Loucy (cell line): ENCODE measurements around the gene C1QC.

Source experiments
- EZH2phosphoT487 ChIP-seq: fragments of 200-600 bp; IDR thresholded peaks from 2 replicates; pipeline ENCODE4 v1.6.1; 2018; ENCODE audit warnings: antibody characterized with exemption, mild to moderate bottlenecking, moderate library complexity, borderline replicate concordance
- TF ChIP-seq, protein P1 (sequence below): fragments of 200-600 bp; sonication (generic); conservative IDR thresholded peaks from 2 replicates; pipeline ENCODE4 v1.5.1; 2014; ENCODE audit warnings: mild to moderate bottlenecking, antibody characterized with exemption, low read length

DNA sequence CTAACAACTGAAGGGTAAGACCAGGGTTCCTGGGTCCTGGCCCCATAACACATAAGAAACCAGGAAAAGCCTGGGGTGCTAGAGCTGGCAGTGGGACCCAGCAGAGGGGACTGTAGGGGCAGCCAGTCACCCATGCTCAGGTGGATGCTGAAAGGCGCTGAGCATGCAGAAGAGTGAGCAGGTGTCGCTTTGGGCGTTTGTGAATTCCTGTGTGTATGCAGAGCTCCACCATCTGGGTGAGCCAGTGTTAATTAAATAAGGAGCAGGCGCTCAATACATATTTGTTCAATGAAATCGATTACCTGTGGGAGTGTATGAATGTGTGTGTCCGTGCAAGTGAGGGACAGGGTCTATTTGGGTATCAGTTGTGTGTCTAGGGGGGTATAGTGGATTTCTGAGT lies 6.5 kb upstream of the C1QC start:
- TF ChIP-seq, protein P1, sequence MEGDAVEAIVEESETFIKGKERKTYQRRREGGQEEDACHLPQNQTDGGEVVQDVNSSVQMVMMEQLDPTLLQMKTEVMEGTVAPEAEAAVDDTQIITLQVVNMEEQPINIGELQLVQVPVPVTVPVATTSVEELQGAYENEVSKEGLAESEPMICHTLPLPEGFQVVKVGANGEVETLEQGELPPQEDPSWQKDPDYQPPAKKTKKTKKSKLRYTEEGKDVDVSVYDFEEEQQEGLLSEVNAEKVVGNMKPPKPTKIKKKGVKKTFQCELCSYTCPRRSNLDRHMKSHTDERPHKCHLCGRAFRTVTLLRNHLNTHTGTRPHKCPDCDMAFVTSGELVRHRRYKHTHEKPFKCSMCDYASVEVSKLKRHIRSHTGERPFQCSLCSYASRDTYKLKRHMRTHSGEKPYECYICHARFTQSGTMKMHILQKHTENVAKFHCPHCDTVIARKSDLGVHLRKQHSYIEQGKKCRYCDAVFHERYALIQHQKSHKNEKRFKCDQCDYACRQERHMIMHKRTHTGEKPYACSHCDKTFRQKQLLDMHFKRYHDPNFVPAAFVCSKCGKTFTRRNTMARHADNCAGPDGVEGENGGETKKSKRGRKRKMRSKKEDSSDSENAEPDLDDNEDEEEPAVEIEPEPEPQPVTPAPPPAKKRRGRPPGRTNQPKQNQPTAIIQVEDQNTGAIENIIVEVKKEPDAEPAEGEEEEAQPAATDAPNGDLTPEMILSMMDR: no peak
- TF ChIP-seq EZH2phosphoT487: no peak
